Ovary (tissue), 3 donors: ENCODE data around the gene HS6ST3.

Experiments
- CTCF ChIP-seq, 3 donors: fragments of 450-650 bp in 2 of 3; fragments of 200-600 bp in 1 of 3; IDR thresholded peaks; one replicate each; pipeline versions ENCODE4 v1.5.1 to v1.8.0; 2016 to 2022; ENCODE audit warnings: antibody characterized with exemption in 3 of 3, mild to moderate bottlenecking in 1 of 3
- EP300 ChIP-seq: sonication (generic); formaldehyde crosslinking; IDR thresholded peaks from one replicate; pipeline ENCODE4 v1.6.1; 2017; ENCODE audit warnings: antibody characterized with exemption
- POLR2A ChIP-seq: fragments of 450-650 bp; IDR thresholded peaks from one replicate; pipeline ENCODE4 v1.6.1; 2017; ENCODE audit warnings: antibody characterized with exemption, mild to moderate bottlenecking, moderate library complexity
- donor health status: DM: no; HTN: no; CAD: no.

GRCh38 chr13:96068729-96069128 is 21.2 kb upstream of the HS6ST3 start:
- TF ChIP-seq CTCF (IDR thresholded peaks at IDR 0.05) (no peak), POLR2A (no peak), EP300 (no peak)
